ENCODE results near the gene STXBP6. TPM values are rescaled to one million over a fixed set of nuclear protein-coding genes. Genes with fewer than 3 reads are reported as not detected.

The STXBP6 gene
- total and polyA plus RNA-seq, 2 of the 13 experiments (the other 11 are each of a cell fraction or from before 2014, with no cell fraction given) = 35.3 to 42.8 TPM

GRCh38 chr14:25034803-25035681 is 14.9 kb downstream of the STXBP6 start (continued):
- TF ChIP-seq, protein P1, sequence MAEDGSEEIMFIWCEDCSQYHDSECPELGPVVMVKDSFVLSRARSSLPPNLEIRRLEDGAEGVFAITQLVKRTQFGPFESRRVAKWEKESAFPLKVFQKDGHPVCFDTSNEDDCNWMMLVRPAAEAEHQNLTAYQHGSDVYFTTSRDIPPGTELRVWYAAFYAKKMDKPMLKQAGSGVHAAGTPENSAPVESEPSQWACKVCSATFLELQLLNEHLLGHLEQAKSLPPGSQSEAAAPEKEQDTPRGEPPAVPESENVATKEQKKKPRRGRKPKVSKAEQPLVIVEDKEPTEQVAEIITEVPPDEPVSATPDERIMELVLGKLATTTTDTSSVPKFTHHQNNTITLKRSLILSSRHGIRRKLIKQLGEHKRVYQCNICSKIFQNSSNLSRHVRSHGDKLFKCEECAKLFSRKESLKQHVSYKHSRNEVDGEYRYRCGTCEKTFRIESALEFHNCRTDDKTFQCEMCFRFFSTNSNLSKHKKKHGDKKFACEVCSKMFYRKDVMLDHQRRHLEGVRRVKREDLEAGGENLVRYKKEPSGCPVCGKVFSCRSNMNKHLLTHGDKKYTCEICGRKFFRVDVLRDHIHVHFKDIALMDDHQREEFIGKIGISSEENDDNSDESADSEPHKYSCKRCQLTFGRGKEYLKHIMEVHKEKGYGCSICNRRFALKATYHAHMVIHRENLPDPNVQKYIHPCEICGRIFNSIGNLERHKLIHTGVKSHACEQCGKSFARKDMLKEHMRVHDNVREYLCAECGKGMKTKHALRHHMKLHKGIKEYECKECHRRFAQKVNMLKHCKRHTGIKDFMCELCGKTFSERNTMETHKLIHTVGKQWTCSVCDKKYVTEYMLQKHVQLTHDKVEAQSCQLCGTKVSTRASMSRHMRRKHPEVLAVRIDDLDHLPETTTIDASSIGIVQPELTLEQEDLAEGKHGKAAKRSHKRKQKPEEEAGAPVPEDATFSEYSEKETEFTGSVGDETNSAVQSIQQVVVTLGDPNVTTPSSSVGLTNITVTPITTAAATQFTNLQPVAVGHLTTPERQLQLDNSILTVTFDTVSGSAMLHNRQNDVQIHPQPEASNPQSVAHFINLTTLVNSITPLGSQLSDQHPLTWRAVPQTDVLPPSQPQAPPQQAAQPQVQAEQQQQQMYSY (CRISPR knock-in tag; IDR thresholded peaks at IDR 0.05) = no peak
- TF ChIP-seq ZNF20 (CRISPR knock-in tag; IDR thresholded peaks at IDR 0.05) (no peak), SALL1 (CRISPR knock-in tag; IDR thresholded peaks at IDR 0.05) (peak; percentile 87), U2AF2 (IDR thresholded peaks at IDR 0.05; ENCODE audit: low read depth, low read length) (no peak), ZNF883 (CRISPR knock-in tag; IDR thresholded peaks at IDR 0.05; ENCODE audit: not compliant biosample characterization) (no peak), NFE2L2 (IDR thresholded peaks at IDR 0.05; ENCODE audit: low read length) (no peak), SNAPC2 (CRISPR knock-in tag; IDR thresholded peaks at IDR 0.05) (no peak; the same call in 1 of the 2 replicates), CBFB (CRISPR knock-in tag; IDR thresholded peaks at IDR 0.05) (no peak), ZBTB10 (CRISPR knock-in tag; IDR thresholded peaks at IDR 0.05; ENCODE audit: borderline replicate concordance) (no peak), ZFP36 (IDR thresholded peaks at IDR 0.05; ENCODE audit: borderline replicate concordance, low read depth, low read length, partially characterized antibody) (no peak), ZNF317 (CRISPR knock-in tag; IDR thresholded peaks at IDR 0.05) (peak; percentile 91), ZNF577 (CRISPR knock-in tag; IDR thresholded peaks at IDR 0.05; ENCODE audit: borderline replicate concordance, low read depth) (no peak), MTA3 (CRISPR knock-in tag; IDR thresholded peaks at IDR 0.05) (no peak)
- TF ChIP-seq, protein P2, sequence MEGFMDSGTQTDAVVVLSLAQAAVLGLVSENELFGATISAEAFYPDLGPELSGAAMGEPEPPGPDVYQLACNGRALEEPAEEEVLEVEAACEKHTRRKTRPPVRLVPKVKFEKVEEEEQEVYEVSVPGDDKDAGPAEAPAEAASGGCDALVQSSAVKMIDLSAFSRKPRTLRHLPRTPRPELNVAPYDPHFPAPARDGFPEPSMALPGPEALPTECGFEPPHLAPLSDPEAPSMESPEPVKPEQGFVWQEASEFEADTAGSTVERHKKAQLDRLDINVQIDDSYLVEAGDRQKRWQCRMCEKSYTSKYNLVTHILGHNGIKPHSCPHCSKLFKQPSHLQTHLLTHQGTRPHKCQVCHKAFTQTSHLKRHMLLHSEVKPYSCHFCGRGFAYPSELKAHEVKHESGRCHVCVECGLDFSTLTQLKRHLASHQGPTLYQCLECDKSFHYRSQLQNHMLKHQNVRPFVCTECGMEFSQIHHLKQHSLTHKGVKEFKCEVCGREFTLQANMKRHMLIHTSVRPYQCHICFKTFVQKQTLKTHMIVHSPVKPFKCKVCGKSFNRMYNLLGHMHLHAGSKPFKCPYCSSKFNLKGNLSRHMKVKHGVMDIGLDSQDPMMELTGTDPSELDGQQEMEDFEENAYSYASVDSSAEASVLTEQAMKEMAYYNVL (CRISPR knock-in tag; IDR thresholded peaks at IDR 0.05; ENCODE audit: borderline replicate concordance) = peak; percentile 42; the same call in 1 of the 2 replicates
- TF ChIP-seq, protein P3, sequence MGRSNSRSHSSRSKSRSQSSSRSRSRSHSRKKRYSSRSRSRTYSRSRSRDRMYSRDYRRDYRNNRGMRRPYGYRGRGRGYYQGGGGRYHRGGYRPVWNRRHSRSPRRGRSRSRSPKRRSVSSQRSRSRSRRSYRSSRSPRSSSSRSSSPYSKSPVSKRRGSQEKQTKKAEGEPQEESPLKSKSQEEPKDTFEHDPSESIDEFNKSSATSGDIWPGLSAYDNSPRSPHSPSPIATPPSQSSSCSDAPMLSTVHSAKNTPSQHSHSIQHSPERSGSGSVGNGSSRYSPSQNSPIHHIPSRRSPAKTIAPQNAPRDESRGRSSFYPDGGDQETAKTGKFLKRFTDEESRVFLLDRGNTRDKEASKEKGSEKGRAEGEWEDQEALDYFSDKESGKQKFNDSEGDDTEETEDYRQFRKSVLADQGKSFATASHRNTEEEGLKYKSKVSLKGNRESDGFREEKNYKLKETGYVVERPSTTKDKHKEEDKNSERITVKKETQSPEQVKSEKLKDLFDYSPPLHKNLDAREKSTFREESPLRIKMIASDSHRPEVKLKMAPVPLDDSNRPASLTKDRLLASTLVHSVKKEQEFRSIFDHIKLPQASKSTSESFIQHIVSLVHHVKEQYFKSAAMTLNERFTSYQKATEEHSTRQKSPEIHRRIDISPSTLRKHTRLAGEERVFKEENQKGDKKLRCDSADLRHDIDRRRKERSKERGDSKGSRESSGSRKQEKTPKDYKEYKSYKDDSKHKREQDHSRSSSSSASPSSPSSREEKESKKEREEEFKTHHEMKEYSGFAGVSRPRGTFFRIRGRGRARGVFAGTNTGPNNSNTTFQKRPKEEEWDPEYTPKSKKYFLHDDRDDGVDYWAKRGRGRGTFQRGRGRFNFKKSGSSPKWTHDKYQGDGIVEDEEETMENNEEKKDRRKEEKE (IDR thresholded peaks at IDR 0.05) = no peak
- TF ChIP-seq, protein P4, sequence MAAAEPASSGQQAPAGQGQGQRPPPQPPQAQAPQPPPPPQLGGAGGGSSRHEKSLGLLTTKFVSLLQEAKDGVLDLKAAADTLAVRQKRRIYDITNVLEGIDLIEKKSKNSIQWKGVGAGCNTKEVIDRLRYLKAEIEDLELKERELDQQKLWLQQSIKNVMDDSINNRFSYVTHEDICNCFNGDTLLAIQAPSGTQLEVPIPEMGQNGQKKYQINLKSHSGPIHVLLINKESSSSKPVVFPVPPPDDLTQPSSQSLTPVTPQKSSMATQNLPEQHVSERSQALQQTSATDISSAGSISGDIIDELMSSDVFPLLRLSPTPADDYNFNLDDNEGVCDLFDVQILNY (CRISPR knock-in tag; conservative IDR thresholded peaks at IDR 0.05) = no peak

Data from HepG2 (cell line).